Testis (tissue), 3 donors: Measurements from ENCODE around the gene GSG1L2. TPM values are rescaled to one million over a fixed set of nuclear protein-coding genes. Genes with fewer than 3 reads are reported as not detected.

ENCODE experiments used
- DNase-seq: peaks from one replicate; pipeline ENCODE4 v3.0.0-alpha.2; 2019
- H3K27ac ChIP-seq, 2 donors: fragments of 200-600 bp; sonication (generic); one replicate each; pipeline ENCODE4 v1.5.1; 2019
- H3K27me3 ChIP-seq: fragments of 200-600 bp; sonication (generic); one replicate; pipeline ENCODE4 v1.5.1; 2019
- H3K36me3 ChIP-seq: fragments of 200-600 bp; sonication (generic); one replicate; pipeline ENCODE4 v1.5.1; 2017; ENCODE audit warnings: low read depth; ENCODE audit errors: missing control alignments
- H3K4me1 ChIP-seq: fragments of 200-600 bp; sonication (generic); one replicate; pipeline ENCODE4 v1.5.1; 2019
- H3K4me3 ChIP-seq, 2 donors: fragments of 200-600 bp; sonication (generic); one replicate each; pipeline ENCODE4 v1.5.1; 2017 to 2019
- H3K9me3 ChIP-seq: fragments of 200-600 bp; sonication (generic); one replicate; pipeline ENCODE4 v1.5.1; 2017
- POLR2A ChIP-seq: fragments of 450-650 bp; IDR thresholded peaks from one replicate; pipeline ENCODE4 v1.6.1; 2017; ENCODE audit warnings: antibody characterized with exemption, mild to moderate bottlenecking, moderate library complexity
- WGBS, 2 donors: methylation state at CpG; one replicate each; pipeline ENCODE4 v1.1.5; 2018; 5-methylcytosine and 5-hydroxymethylcytosine counted together
- intact Hi-C: fragments of 100-400 bp; cut with DNase I; formaldehyde crosslinking; loops from one replicate; pipeline ENCODE4 v1.15.1; 2023; ENCODE audit warnings: low total_unique reads
- polyA plus RNA-seq: library from polyadenylated mRNA; stranded (reverse); fragments of 350-450 nt; fragmentation: Illumina TruSeq; extraction: RNeasy Lipid Tissue Mini Kit (QIAGEN cat#74804); gene quantifications from one replicate; pipeline ENCODE4 v1.2.3, GENCODE V29; 2014; ENCODE audit warnings: low read depth, low replicate concordance; ENCODE audit not compliant: insufficient read depth
- total RNA-seq, 2 donors: library from RNA; depleted of rRNA; stranded (reverse); fragments of >200 nt; gene quantifications; one replicate each; pipeline ENCODE4 v1.2.3, GENCODE V29; 2016
- TF ChIP-seq, protein P1 (sequence below), 3 experiments: fragments of 450-650 bp in 2 of 3; fragments of 200-600 bp in 1 of 3; sonication (generic) in 1 of 3; IDR thresholded peaks; one replicate each; pipeline ENCODE4 v1.5.1; 2016 to 2019; ENCODE audit warnings: antibody characterized with exemption in 3 of 3, mild to moderate bottlenecking in 2 of 3, moderate library complexity in 1 of 3

The GSG1L2 gene
- total and polyA plus RNA-seq, 3 donors from 2014 or later = 0.50 to 0.79 TPM; not detected in 1

DNA sequence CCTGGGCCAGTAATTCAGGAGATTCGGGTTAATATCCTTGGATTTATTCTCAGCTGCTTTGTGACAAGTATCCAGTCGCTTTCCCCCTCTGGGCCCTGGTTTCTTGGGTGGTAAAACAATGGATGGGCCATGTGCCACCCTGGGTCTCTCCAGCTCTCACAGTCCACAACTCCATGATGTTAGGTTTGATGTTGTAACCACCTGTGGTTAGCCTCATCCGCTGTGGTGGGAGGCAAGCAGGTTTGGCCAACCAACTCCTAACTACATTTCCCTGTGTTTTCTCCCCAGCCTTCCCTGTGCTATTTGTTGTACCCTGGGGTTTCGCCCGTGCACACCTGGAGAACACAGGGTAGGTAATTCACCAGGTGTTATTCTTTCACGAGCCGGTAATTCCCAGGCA lies 39.0 kb upstream of the GSG1L2 start:
- 68 to 86% methylated on average over 7 of the region's 7 CpGs for WGBS, 2 donors
- TF ChIP-seq POLR2A = no peak
- TF ChIP-seq, protein P1, sequence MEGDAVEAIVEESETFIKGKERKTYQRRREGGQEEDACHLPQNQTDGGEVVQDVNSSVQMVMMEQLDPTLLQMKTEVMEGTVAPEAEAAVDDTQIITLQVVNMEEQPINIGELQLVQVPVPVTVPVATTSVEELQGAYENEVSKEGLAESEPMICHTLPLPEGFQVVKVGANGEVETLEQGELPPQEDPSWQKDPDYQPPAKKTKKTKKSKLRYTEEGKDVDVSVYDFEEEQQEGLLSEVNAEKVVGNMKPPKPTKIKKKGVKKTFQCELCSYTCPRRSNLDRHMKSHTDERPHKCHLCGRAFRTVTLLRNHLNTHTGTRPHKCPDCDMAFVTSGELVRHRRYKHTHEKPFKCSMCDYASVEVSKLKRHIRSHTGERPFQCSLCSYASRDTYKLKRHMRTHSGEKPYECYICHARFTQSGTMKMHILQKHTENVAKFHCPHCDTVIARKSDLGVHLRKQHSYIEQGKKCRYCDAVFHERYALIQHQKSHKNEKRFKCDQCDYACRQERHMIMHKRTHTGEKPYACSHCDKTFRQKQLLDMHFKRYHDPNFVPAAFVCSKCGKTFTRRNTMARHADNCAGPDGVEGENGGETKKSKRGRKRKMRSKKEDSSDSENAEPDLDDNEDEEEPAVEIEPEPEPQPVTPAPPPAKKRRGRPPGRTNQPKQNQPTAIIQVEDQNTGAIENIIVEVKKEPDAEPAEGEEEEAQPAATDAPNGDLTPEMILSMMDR (IDR thresholded peaks at IDR 0.05) = no peak
- no peaks in the 10 kb centered on the region for H3K27me3 ChIP-seq
- no peaks in the 10 kb centered on the region for H3K36me3 ChIP-seq
- DNase-seq = no peak
- H3K27ac ChIP-seq = no peak overlapping the region
- intact Hi-C loops = no loop called here
- H3K4me3 ChIP-seq = no peak overlapping the region
- no peaks in the 10 kb centered on the region for H3K9me3 ChIP-seq
- H3K4me1 ChIP-seq = no peaks in the 10 kb centered on the region

DNA sequence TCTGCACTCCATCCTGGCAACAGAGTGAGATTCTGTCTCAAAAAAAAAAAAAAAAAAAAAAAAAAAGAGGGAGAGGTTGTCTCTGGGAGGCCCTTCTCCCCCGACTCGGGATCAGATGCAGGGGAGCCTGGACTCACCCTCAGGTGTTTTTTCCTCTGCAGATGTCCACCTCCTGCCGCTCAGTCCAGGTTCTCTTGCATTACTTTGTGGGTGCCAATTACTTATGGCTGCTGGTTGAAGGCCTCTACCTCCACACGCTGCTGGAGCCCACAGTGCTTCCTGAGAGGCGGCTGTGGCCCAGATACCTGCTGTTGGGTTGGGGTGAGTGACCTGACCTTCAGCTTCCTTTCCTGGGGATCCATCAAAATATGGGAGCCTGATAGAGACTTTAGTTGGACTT lies 37.9 kb upstream of the GSG1L2 start:
- H3K4me1 ChIP-seq = no peaks in the 10 kb centered on the region
- no peak overlapping the region for H3K27ac ChIP-seq
- DNase-seq = no peak
- intact Hi-C loops = no loop called here
- WGBS, 2 donors = 93 to 94% methylated on average over 5 of the region's 5 CpGs
- no peaks in the 10 kb centered on the region for H3K9me3 ChIP-seq
- no peaks in the 10 kb centered on the region for H3K36me3 ChIP-seq
- TF ChIP-seq POLR2A = no peak
- no peaks in the 10 kb centered on the region for H3K27me3 ChIP-seq
- H3K4me3 ChIP-seq = no peak overlapping the region

DNA sequence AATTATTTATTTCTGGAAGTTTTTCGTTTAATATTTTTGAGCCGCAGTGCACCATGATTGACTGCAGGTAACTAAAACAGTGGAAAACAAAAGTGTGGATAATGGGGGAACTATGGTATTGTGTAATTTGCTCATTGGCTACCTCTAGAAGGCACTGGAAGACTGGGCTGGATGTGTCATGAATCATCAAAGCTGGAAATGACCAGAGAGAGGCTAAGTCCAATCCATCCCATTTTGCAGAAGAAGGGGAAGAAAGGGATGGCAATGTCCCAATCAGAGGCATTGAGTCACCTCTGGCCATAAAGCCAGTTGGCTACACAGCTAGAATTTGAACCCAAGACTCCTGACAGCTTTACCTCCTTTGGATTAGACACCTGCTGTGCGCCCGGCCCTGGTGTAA lies 33.2 kb upstream of the GSG1L2 start:
- WGBS, 2 donors = 91 to 92% methylated on average over 4 of the region's 4 CpGs
- intact Hi-C loops = no loop called here

DNA sequence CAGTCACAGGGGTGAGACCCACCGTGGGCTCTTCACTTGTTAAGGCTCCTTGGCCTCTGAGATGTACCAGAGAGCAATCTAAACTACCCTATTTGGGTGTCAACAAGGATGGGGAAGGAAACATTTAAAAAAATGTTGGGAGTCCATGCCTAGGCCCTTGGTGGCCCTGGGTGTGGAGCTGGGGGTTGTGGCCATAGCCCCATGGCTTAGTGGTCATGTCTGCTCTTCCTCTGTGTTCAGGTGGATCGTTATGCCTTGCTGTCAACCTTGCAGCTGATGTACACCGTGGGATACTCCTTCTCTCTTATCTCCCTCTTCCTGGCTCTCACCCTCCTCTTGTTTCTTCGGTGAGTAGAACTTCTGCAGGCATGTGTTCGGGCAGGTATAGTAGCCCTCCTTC lies 32.4 kb upstream of the GSG1L2 start:
- WGBS, 2 donors = 82 to 85% methylated on average over 5 of the region's 5 CpGs
- no peaks in the 10 kb centered on the region for H3K9me3 ChIP-seq
- intact Hi-C loops = no loop called here
- H3K4me3 ChIP-seq = no peak overlapping the region
- no peaks in the 10 kb centered on the region for H3K36me3 ChIP-seq
- no peak for DNase-seq
- TF ChIP-seq POLR2A = no peak
- TF ChIP-seq, protein P1 (IDR thresholded peaks at IDR 0.05) = no peak
- no peaks in the 10 kb centered on the region for H3K4me1 ChIP-seq
- no peaks in the 10 kb centered on the region for H3K27me3 ChIP-seq
- H3K27ac ChIP-seq = no peak overlapping the region

More for the DNA sequence above, 33.2 kb upstream of the GSG1L2 start:
- no peak for TF ChIP-seq POLR2A
- TF ChIP-seq, protein P1 (IDR thresholded peaks at IDR 0.05) = no peak
- Histone ChIP-seq H3K4me3 (no peak overlapping the region), H3K9me3 (no peaks in the 10 kb centered on the region), H3K27me3 (no peaks in the 10 kb centered on the region), H3K4me1 (no peaks in the 10 kb centered on the region), H3K27ac (no peak overlapping the region), H3K36me3 (no peaks in the 10 kb centered on the region)
- DNase-seq = no peak

DNA sequence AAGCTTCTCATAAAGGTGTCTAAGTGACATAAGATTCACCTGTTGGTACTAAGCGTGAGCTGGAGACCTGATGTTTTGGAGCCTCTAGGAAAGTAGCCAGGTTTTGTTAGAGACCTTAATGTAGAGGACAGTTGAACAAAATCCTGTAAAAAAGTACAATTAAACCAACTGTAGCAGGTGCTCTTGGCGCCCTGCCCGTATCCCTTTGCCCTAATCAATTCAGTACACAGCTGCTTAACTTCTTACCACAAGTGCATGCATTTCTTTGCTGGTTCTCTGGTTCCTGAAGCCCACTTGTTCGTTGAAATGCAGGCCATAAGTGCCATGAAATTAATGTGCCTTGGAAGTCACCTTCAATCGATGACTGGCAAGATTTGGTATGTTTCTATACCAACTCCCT lies 28.3 kb upstream of the GSG1L2 start:
- no peak for DNase-seq
- H3K36me3 ChIP-seq = no peaks in the 10 kb centered on the region
- intact Hi-C loops = no loop called here
- no peak overlapping the region for H3K4me3 ChIP-seq
- no peaks in the 10 kb centered on the region for H3K27me3 ChIP-seq
- TF ChIP-seq POLR2A = no peak
- TF ChIP-seq, protein P1 (IDR thresholded peaks at IDR 0.05) = no peak
- 93 to 95% methylated on average over 5 of the region's 5 CpGs for WGBS, 2 donors
- H3K9me3 ChIP-seq = no peaks in the 10 kb centered on the region
- no peak overlapping the region for H3K27ac ChIP-seq
- H3K4me1 ChIP-seq = no peaks in the 10 kb centered on the region
